IMR-90 (cell line): ENCODE measurements around the gene PEX11G. TPM values are rescaled to one million over a fixed set of nuclear protein-coding genes. Genes with fewer than 3 reads are reported as not detected.

ENCODE experiments used
- ATAC-seq: fragments of 200-7000 bp; cut with Tn5 transposase; 2 replicates; pipeline ENCODE4 v1.9.1; 2020; ENCODE audit warnings: low read depth, mild to moderate bottlenecking, moderate library complexity
- BruUV-seq: library from RNA; stranded (reverse); fragments of 400-500 nt; replicated peaks from 2 replicates; lab custom pipeline; 2021; lab: Mats Ljungman, UMichigan
- CTCF ChIA-PET: fragments of 300-600 bp; formaldehyde crosslinking; extraction: SDS; loops from one replicate; lab custom pipeline; 2021; ENCODE audit warnings: antibody characterized with exemption; lab: Yijun Ruan, JAX
- POLR2A ChIA-PET: fragments of 300-600 bp; sonication (Branson Sonifier 250); formaldehyde crosslinking; loops from one replicate; lab custom pipeline; 2022; ENCODE audit warnings: antibody characterized with exemption; ENCODE audit not compliant: unreplicated experiment; lab: Charles Lee
- DNase-seq: peaks from one replicate; pipeline ENCODE4 v3.0.0; 2013
- H2AFZ ChIP-seq: replicated peaks from 2 replicates; pipeline ENCODE3; 2013; ENCODE audit warnings: low read length, mild to moderate bottlenecking; ENCODE audit not compliant: poor library complexity
- H2AK5ac ChIP-seq: 2 replicates; pipeline ENCODE4 v1.6.1; 2013; ENCODE audit warnings: low read depth, low read length, inconsistent platforms
- H2AK9ac ChIP-seq: replicated peaks from 2 replicates; pipeline ENCODE3; 2013; ENCODE audit warnings: mild to moderate bottlenecking, low read depth, low read length, moderate library complexity; ENCODE audit not compliant: poor library complexity
- H2BK120ac ChIP-seq: 2 replicates; pipeline ENCODE4 v1.6.1; 2013; ENCODE audit warnings: low read depth, low read length, inconsistent platforms
- H2BK15ac ChIP-seq: 3 replicates; pipeline ENCODE4 v1.6.1; 2013; ENCODE audit warnings: low read depth, low read length, inconsistent platforms
- H2BK20ac ChIP-seq: 2 replicates; pipeline ENCODE4 v1.6.1; 2013; ENCODE audit warnings: low read depth, mild to moderate bottlenecking, inconsistent platforms, low read length, moderate library complexity
- H2BK5ac ChIP-seq: 2 replicates; pipeline ENCODE4 v1.6.1; 2013; ENCODE audit warnings: mild to moderate bottlenecking, low read depth, low read length, inconsistent platforms; ENCODE audit not compliant: poor library complexity, severe bottlenecking
- H3K14ac ChIP-seq: replicated peaks from 2 replicates; pipeline ENCODE4 v1.6.1; 2013; ENCODE audit warnings: low read depth, low read length, inconsistent platforms
- H3K18ac ChIP-seq: 2 replicates; pipeline ENCODE4 v1.6.1; 2013; ENCODE audit warnings: low read depth, low read length, control low read depth
- H3K23ac ChIP-seq: 2 replicates; pipeline ENCODE4 v1.6.1; 2013; ENCODE audit warnings: low read depth, low read length, inconsistent platforms
- H3K27ac ChIP-seq: 2 replicates; pipeline ENCODE4 v1.5.1; 2013; ENCODE audit warnings: mild to moderate bottlenecking, control low read depth, low read length; ENCODE audit not compliant: insufficient read depth
- H3K27me3 ChIP-seq: 2 replicates; pipeline ENCODE4 v1.6.1; 2013; ENCODE audit warnings: low read length; ENCODE audit not compliant: control insufficient read depth, insufficient read depth
- H3K36me3 ChIP-seq: 2 replicates; pipeline ENCODE4 v1.6.1; 2013; ENCODE audit warnings: low read length, mixed read lengths; ENCODE audit not compliant: control insufficient read depth, insufficient read depth
- H3K4ac ChIP-seq: 2 replicates; pipeline ENCODE4 v1.6.1; 2013; ENCODE audit warnings: low read depth, low read length, inconsistent platforms
- H3K4me1 ChIP-seq: 2 replicates; pipeline ENCODE4 v1.6.1; 2013; ENCODE audit warnings: low read length, mixed read lengths; ENCODE audit not compliant: control insufficient read depth, insufficient read depth
- H3K4me2 ChIP-seq: 2 replicates; pipeline ENCODE4 v1.6.1; 2013; ENCODE audit warnings: low read depth, mild to moderate bottlenecking, control low read depth, low read length, moderate library complexity
- H3K4me3 ChIP-seq: 2 replicates; pipeline ENCODE4 v1.5.1; 2013; ENCODE audit warnings: low read depth, mild to moderate bottlenecking, control low read depth, low read length, moderate library complexity; ENCODE audit not compliant: insufficient read depth
- H3K56ac ChIP-seq: 2 replicates; pipeline ENCODE4 v1.6.1; 2013; ENCODE audit warnings: low read length, inconsistent platforms; ENCODE audit not compliant: insufficient read depth; ENCODE audit errors: extremely low read depth
- H3K79me1 ChIP-seq, 2 experiments: 2 replicates each; pipeline ENCODE4 v1.6.1; 2013; ENCODE audit warnings: low read length in 2 of 2, inconsistent platforms in 1 of 2, low read depth in 1 of 2
- H3K9ac ChIP-seq: 2 replicates; pipeline ENCODE4 v1.6.1; 2013; ENCODE audit warnings: low read depth, low read length, control low read depth
- H3K9me1 ChIP-seq: 2 replicates; pipeline ENCODE4 v1.6.1; 2013; ENCODE audit warnings: low read length, inconsistent platforms; ENCODE audit not compliant: insufficient read depth
- H3K9me3 ChIP-seq: 2 replicates; pipeline ENCODE4 v1.6.1; 2013; ENCODE audit warnings: low read length; ENCODE audit not compliant: control insufficient read depth, insufficient read depth
- H4K20me1 ChIP-seq: 2 replicates; pipeline ENCODE4 v1.6.1; 2013; ENCODE audit warnings: low read length, inconsistent platforms; ENCODE audit not compliant: insufficient read depth
- H4K5ac ChIP-seq: 2 replicates; pipeline ENCODE4 v1.6.1; 2013; ENCODE audit warnings: mild to moderate bottlenecking, low read depth, low read length, control low read depth
- H4K8ac ChIP-seq, 2 experiments: 2 replicates each; pipeline ENCODE4 v1.6.1; 2013; ENCODE audit warnings: low read depth in 2 of 2, low read length in 2 of 2, control low read depth in 1 of 2, inconsistent platforms in 1 of 2
- H4K91ac ChIP-seq: 2 replicates; pipeline ENCODE4 v1.6.1; 2013; ENCODE audit warnings: low read depth, low read length, inconsistent platforms; ENCODE audit not compliant: insufficient read depth
- MAZ ChIP-seq: IDR thresholded peaks from 2 replicates; pipeline ENCODE4 v1.6.1; 2012; ENCODE audit warnings: low read depth, mild to moderate bottlenecking, low read length, improper control_type of control experiment, moderate library complexity, borderline replicate concordance
- MXI1 ChIP-seq: IDR thresholded peaks from 2 replicates; pipeline ENCODE4 v1.6.1; 2012; ENCODE audit warnings: low read depth, mild to moderate bottlenecking, low read length, moderate library complexity, borderline replicate concordance
- WGBS, 2 experiments: methylation state at CpG; one replicate each; pipeline versions ENCODE4 v1.1.5 to v1.1.7; 2013; ENCODE audit warnings: missing lambda C conversion rate in 2 of 2; ENCODE audit not compliant: insufficient read length in 1 of 2; ENCODE audit errors: extremely low coverage in 2 of 2; 5-methylcytosine and 5-hydroxymethylcytosine counted together
- dilution Hi-C: fragments of 300-500 bp; cut with HindIII; formaldehyde crosslinking; loops from one replicate; pipeline ENCODE4 v1.14.3; 2018; ENCODE audit warnings: low sequenced_read_pairs; ENCODE audit not compliant: unreplicated experiment
- in situ Hi-C: fragments of 300-500 bp; cut with MboI; formaldehyde crosslinking; loops from 3 replicates; pipeline ENCODE4 v1.14.3; 2019; ENCODE audit warnings: low sequenced_read_pairs, inconsistent platforms, mixed read lengths
- intact Hi-C: fragments of 100-400 bp; cut with micrococcal nuclease; formaldehyde crosslinking; loops from 2 replicates; pipeline ENCODE4 v1.10.0; 2022
- polyA plus RNA-seq, 3 experiments: library from polyadenylated mRNA; depleted of rRNA; stranded (reverse); fragments of >200 nt; gene quantifications; 2 replicates each; pipeline ENCODE4 v1.2.3, GENCODE V29; 2012; ENCODE audit warnings: low replicate concordance in 1 of 3
- total RNA-seq: library from RNA; depleted of rRNA; stranded (reverse); fragments of >200 nt; gene quantifications from 2 replicates; pipeline ENCODE4 v1.2.3, GENCODE V29; 2012
- TF ChIP-seq, protein P1 (sequence below): conservative IDR thresholded peaks from 2 replicates; pipeline ENCODE4 v1.5.1; 2012; ENCODE audit warnings: mild to moderate bottlenecking, low read depth, low read length, improper control_type of control experiment

Gene PEX11G
- total and polyA plus RNA-seq, 2 of the 4 experiments (the other 2 are of a cell fraction), result 0.72 to 1.7 TPM

DNA sequence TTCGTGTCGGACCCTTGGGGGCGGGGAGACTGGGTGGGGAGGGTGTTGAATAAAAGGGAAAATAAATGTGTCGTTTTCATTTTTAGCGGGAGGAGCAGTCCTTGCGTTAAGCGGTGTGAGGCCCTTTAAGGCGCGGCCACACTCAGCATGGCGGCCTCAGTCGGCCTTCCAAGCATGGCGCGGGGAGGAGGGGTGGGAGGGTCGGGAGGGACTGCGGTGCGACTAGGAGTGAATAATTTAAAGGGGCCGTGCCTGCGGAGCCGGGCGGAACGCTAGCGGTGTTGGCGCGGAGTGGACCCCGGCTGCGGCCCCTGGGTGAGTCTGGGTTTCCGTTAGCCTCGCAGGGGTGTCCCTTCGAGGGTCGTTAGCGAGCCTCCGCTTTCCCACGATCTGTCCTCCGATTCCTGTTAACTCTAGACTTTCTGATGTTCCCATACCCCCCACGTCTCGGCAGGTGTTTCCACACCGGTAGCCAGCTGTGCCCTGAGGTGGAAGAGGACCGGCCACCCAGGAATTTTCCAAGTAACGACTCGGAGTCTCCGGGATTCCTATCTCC, 45.2 kb upstream of the PEX11G start:
- peak overlapping the region; percentile 95 for H3K27ac ChIP-seq
- H2BK15ac ChIP-seq, result no peak overlapping the region; the same call in 2 of the 3 replicates
- peak overlapping the region; percentile 94 for H3K9ac ChIP-seq
- peak overlapping the region; percentile 92 for H2AFZ ChIP-seq
- dilution Hi-C loops (no loop called here), intact Hi-C loops (loop anchor here (1.0 to 5.0 kb wide), 2 partner anchors 137 to 180 kb away; no protein-coding TSS in a partner anchor), in situ Hi-C loops (no loop called here)
- peak overlapping the region; percentile 65; the same call in 1 of the 2 replicates for H2AK5ac ChIP-seq
- H3K14ac ChIP-seq, result peak overlapping the region; percentile 92
- H3K4me3 ChIP-seq, result peak overlapping the region; percentile 55
- H2BK120ac ChIP-seq, result peak overlapping the region; percentile 38
- no peak overlapping the region for H2BK20ac ChIP-seq
- H4K5ac ChIP-seq, result peak overlapping the region; percentile 91
- peaks cover 7% of the 10 kb centered on the region; the same call in 1 of the 2 replicates for H3K36me3 ChIP-seq
- peak overlapping the region; percentile 91 for H3K4ac ChIP-seq
- H3K9me3 ChIP-seq, result no peaks in the 10 kb centered on the region
- H4K91ac ChIP-seq, result peak overlapping the region; percentile 69
- peaks cover 7% of the 10 kb centered on the region for H3K9me1 ChIP-seq
- ATAC-seq (peak; percentile 67), DNase-seq (peak; percentile 85)
- BruUV-seq, result no TSS peak
- CTCF ChIA-PET, result interaction anchor here (0.5 to 1.9 kb wide), 4 partner anchors 15 to 204 kb away, joined by 3 to 9 read pairs (median 4); no protein-coding TSS in a partner anchor
- peak overlapping the region; percentile 89 to 97 for H4K8ac ChIP-seq
- peak overlapping the region; percentile 97 for H2AK9ac ChIP-seq
- H4K20me1 ChIP-seq, result no peaks in the 10 kb centered on the region
- peak overlapping the region; percentile 78 for H3K23ac ChIP-seq
- H3K4me2 ChIP-seq, result peak overlapping the region; percentile 94
- TF ChIP-seq, protein P1, sequence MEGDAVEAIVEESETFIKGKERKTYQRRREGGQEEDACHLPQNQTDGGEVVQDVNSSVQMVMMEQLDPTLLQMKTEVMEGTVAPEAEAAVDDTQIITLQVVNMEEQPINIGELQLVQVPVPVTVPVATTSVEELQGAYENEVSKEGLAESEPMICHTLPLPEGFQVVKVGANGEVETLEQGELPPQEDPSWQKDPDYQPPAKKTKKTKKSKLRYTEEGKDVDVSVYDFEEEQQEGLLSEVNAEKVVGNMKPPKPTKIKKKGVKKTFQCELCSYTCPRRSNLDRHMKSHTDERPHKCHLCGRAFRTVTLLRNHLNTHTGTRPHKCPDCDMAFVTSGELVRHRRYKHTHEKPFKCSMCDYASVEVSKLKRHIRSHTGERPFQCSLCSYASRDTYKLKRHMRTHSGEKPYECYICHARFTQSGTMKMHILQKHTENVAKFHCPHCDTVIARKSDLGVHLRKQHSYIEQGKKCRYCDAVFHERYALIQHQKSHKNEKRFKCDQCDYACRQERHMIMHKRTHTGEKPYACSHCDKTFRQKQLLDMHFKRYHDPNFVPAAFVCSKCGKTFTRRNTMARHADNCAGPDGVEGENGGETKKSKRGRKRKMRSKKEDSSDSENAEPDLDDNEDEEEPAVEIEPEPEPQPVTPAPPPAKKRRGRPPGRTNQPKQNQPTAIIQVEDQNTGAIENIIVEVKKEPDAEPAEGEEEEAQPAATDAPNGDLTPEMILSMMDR, result no peak
- TF ChIP-seq MXI1 (peak; percentile 48; the same call in 1 of the 2 replicates), MAZ (peak; percentile 82)
- H3K56ac ChIP-seq, result peak overlapping the region; percentile 65
- H3K18ac ChIP-seq, result peak overlapping the region; percentile 59
- POLR2A ChIA-PET, result no interaction called here
- 1% methylated on average over 26 of the region's 41 CpGs; no CpG with 5 or more reads in 1 of the 2 experiments for WGBS, 2 experiments
- H3K79me1 ChIP-seq, result peaks cover 8 to 16% of the 10 kb centered on the region in 2 experiments; a peak in 2 of 4 replicates
- H3K4me1 ChIP-seq, result peaks cover 10% of the 10 kb centered on the region
- H2BK5ac ChIP-seq, result peak overlapping the region; percentile 89
- no peaks in the 10 kb centered on the region for H3K27me3 ChIP-seq
